Keratinocyte (primary cell): ENCODE results near the gene ASNSD1. TPM values are rescaled to one million over a fixed set of nuclear protein-coding genes. Genes with fewer than 3 reads are reported as not detected.

Experiments used
- DNase-seq: peaks from one replicate; pipeline ENCODE4 v3.0.0-alpha.2; 2011; ENCODE audit warnings: low read depth, missing footprints, low spot score
- FAIRE-seq: peaks from 2 replicates; lab custom pipeline; 2011; peaks lifted over from hg19 to GRCh38; lab: Jason Lieb, UNC
- H2AFZ ChIP-seq: 2 replicates; pipeline ENCODE4 v1.6.0; 2012; ENCODE audit warnings: low read length, control low read depth, inconsistent platforms; ENCODE audit not compliant: control insufficient read depth
- H3K27ac ChIP-seq: 2 replicates; pipeline ENCODE4 v1.5.1; 2011; ENCODE audit warnings: low read length; ENCODE audit not compliant: control insufficient read depth, insufficient read depth
- H3K27me3 ChIP-seq: 3 replicates; pipeline ENCODE4 v1.6.0; 2011; ENCODE audit warnings: low read length; ENCODE audit not compliant: control insufficient read depth, insufficient read depth; ENCODE audit errors: extremely low read depth
- H3K36me3 ChIP-seq, 2 experiments: 2 replicates in 1 of 2; 3 replicates in 1 of 2; pipeline ENCODE4 v1.5.1; 2011; ENCODE audit warnings: low read length in 2 of 2, mild to moderate bottlenecking in 1 of 2; ENCODE audit not compliant: control insufficient read depth in 2 of 2, insufficient read depth in 2 of 2; ENCODE audit errors: extremely low read depth in 1 of 2
- H3K4me1 ChIP-seq: 3 replicates; pipeline ENCODE4 v1.5.1; 2011; ENCODE audit warnings: low read length; ENCODE audit not compliant: control insufficient read depth, insufficient read depth; ENCODE audit errors: extremely low read depth
- H3K4me2 ChIP-seq: 3 replicates; pipeline ENCODE4 v1.6.0; 2011; ENCODE audit warnings: low read depth, low read length; ENCODE audit not compliant: control insufficient read depth, insufficient read depth; ENCODE audit errors: extremely low read depth
- H3K4me3 ChIP-seq, 3 experiments: fragments of 200-600 bp in 1 of 3; sonication (generic) in 1 of 3; 2 replicates in 2 of 3; 3 replicates in 1 of 3; pipeline ENCODE4 v1.5.1; 2011 to 2016; ENCODE audit warnings: low read length in 3 of 3, mild to moderate bottlenecking in 3 of 3, control low read depth in 2 of 3, inconsistent platforms in 1 of 3, low read depth in 1 of 3, mixed read lengths in 1 of 3, mixed run types in 1 of 3, moderate library complexity in 1 of 3; ENCODE audit not compliant: control insufficient read depth in 2 of 3, insufficient read depth in 2 of 3; ENCODE audit errors: extremely low read depth in 1 of 3
- H3K79me2 ChIP-seq: 2 replicates; pipeline ENCODE4 v1.6.0; 2012; ENCODE audit warnings: low read length; ENCODE audit not compliant: control insufficient read depth, insufficient read depth
- H3K9ac ChIP-seq: 3 replicates; pipeline ENCODE4 v1.6.0; 2011; ENCODE audit warnings: low read length; ENCODE audit not compliant: control insufficient read depth, insufficient read depth; ENCODE audit errors: extremely low read depth
- H3K9me1 ChIP-seq: 3 replicates; pipeline ENCODE4 v1.6.0; 2011; ENCODE audit warnings: low read length; ENCODE audit not compliant: control insufficient read depth, insufficient read depth; ENCODE audit errors: extremely low read depth
- H3K9me3 ChIP-seq: 2 replicates; pipeline ENCODE4 v1.5.1; 2012; ENCODE audit warnings: low read depth, low read length; ENCODE audit not compliant: control insufficient read depth
- H4K20me1 ChIP-seq: 3 replicates; pipeline ENCODE4 v1.6.0; 2011; ENCODE audit warnings: low read length; ENCODE audit not compliant: control insufficient read depth, insufficient read depth; ENCODE audit errors: extremely low read depth
- CTCF ChIP-seq, 3 experiments: IDR thresholded peaks in 1 of 3; conservative IDR thresholded peaks in 1 of 3; optimal IDR thresholded peaks in 1 of 3; 2 replicates in 2 of 3; 3 replicates in 1 of 3; pipeline versions ENCODE3 to v1.5.1; 2011; ENCODE audit warnings: low read length in 3 of 3, mild to moderate bottlenecking in 3 of 3, moderate library complexity in 2 of 3, control low read depth in 1 of 3, inconsistent platforms in 1 of 3; ENCODE audit not compliant: insufficient read depth in 2 of 3; ENCODE audit errors: extremely low read depth in 1 of 3
- EZH2 ChIP-seq: IDR thresholded peaks from one replicate; pipeline ENCODE4 v1.6.1; 2012; ENCODE audit warnings: inconsistent platforms, mild to moderate bottlenecking, low read length, moderate library complexity
- dilution Hi-C: fragments of 300-500 bp; cut with MboI; formaldehyde crosslinking; loops from one replicate; pipeline ENCODE4 v1.7.0; 2020; ENCODE audit warnings: low sequenced_read_pairs; ENCODE audit not compliant: extremely low pct_ligation_motif_present
- polyA plus RNA-seq, 5 experiments: library from polyadenylated mRNA; depleted of rRNA in 3 of 5; stranded (reverse) in 3 of 5; stranded (forward) in 1 of 5; unstranded in 1 of 5; fragments of >200 nt; gene quantifications; 1 replicate in 1 of 5; 2 replicates in 3 of 5; 3 replicates in 1 of 5; pipeline versions ENCODE4 v1.2.1 to v1.2.3, GENCODE V29; 2011 to 2012; ENCODE audit warnings: missing spikeins in 2 of 5, low read depth in 1 of 5, low replicate concordance in 1 of 5

The ASNSD1 gene
- polyA plus RNA-seq, 1 donor (not counting 4 experiments of a cell fraction or from before 2014, with no cell fraction given): 40.0 TPM

DNA sequence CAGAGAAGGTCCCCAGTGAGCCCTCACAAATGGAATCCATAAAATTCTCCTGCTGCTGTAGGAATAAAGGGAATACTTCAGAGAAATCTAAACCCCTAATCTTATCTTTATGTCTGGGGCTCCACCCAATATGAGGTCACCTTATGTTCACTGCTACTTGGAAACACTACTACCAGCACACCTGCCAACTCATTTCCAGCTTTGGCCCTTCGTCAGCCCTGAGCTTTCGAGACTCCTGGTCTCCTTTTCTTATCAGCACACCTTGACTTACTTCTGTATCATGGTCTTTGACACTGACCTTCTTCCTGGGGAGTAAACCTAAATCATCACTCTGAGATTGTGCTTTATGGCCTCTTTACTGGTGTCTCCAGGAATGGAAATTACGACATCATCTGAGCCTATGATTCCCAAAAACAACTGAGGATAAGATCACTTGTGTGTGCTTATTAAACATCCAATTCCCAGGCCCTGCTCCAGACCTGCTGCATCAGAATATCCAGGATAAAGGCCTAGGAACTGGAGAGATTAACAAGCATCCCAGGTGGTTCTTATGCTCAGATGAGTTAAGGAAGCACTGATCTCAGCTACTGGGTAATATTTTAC is 22.2 kb upstream of the ASNSD1 start:
- TF ChIP-seq CTCF (optimal IDR thresholded peaks at IDR 0.05 in 1 of 3, IDR thresholded peaks at IDR 0.05 in 1 of 3, conservative IDR thresholded peaks at IDR 0.05 in 1 of 3; ENCODE audit: extremely low read depth in 1 of 3, insufficient read depth in 2 of 3, low read length in 3 of 3) (no peak), EZH2 (no peak)
- no peaks in the 10 kb centered on the region for H3K79me2 ChIP-seq
- DNase-seq: no peak
- FAIRE-seq: peak; percentile 52
- no peaks in the 10 kb centered on the region for H3K4me1 ChIP-seq
- H3K9ac ChIP-seq: no peak overlapping the region
- H4K20me1 ChIP-seq: no peaks in the 10 kb centered on the region
- no peak overlapping the region for H3K4me3 ChIP-seq
- H3K4me2 ChIP-seq: no peak overlapping the region
- H3K36me3 ChIP-seq: no peaks in the 10 kb centered on the region
- no peaks in the 10 kb centered on the region for H3K9me3 ChIP-seq
- no peak overlapping the region for H2AFZ ChIP-seq
- dilution Hi-C loops: loop anchor here (25.0 kb wide), 1 partner anchor 177 kb away; no protein-coding TSS in a partner anchor
- H3K27ac ChIP-seq: no peak overlapping the region
- no peaks in the 10 kb centered on the region for H3K27me3 ChIP-seq
- H3K9me1 ChIP-seq: no peaks in the 10 kb centered on the region

GRCh38 chr2:189641002-189641401 is 20.3 kb upstream of the ASNSD1 start:
- no peak overlapping the region for H3K4me2 ChIP-seq
- H2AFZ ChIP-seq: no peak overlapping the region
- DNase-seq (no peak), FAIRE-seq (no peak)
- H3K9ac ChIP-seq: no peak overlapping the region
- no peaks in the 10 kb centered on the region for H3K27me3 ChIP-seq
- H3K36me3 ChIP-seq: no peaks in the 10 kb centered on the region
- no peaks in the 10 kb centered on the region for H4K20me1 ChIP-seq
- no peaks in the 10 kb centered on the region for H3K9me1 ChIP-seq
- dilution Hi-C loops: loop anchor here (25.0 kb wide), 1 partner anchor 179 kb away; no protein-coding TSS in a partner anchor
- H3K4me1 ChIP-seq: no peaks in the 10 kb centered on the region
- H3K9me3 ChIP-seq: no peaks in the 10 kb centered on the region
- H3K27ac ChIP-seq: no peak overlapping the region
- no peaks in the 10 kb centered on the region for H3K79me2 ChIP-seq
- TF ChIP-seq EZH2 (no peak), CTCF (optimal IDR thresholded peaks at IDR 0.05 in 1 of 3, IDR thresholded peaks at IDR 0.05 in 1 of 3, conservative IDR thresholded peaks at IDR 0.05 in 1 of 3; ENCODE audit: extremely low read depth in 1 of 3, insufficient read depth in 2 of 3, low read length in 3 of 3) (no peak)
- H3K4me3 ChIP-seq: no peak overlapping the region
